ENCODE results near the gene KLHDC10. TPM values are rescaled to one million over a fixed set of nuclear protein-coding genes. Genes with fewer than 3 reads are reported as not detected.
A peak's percentile ranks its signal among the peaks of the same experiment; 100 is the strongest.

The KLHDC10 gene
- total RNA-seq, 1 donor from 2014 or later = 34.2 TPM

GRCh38 chr7:130137207-130137606, 66.9 kb downstream of the KLHDC10 start:
- TF ChIP-seq, protein P1, sequence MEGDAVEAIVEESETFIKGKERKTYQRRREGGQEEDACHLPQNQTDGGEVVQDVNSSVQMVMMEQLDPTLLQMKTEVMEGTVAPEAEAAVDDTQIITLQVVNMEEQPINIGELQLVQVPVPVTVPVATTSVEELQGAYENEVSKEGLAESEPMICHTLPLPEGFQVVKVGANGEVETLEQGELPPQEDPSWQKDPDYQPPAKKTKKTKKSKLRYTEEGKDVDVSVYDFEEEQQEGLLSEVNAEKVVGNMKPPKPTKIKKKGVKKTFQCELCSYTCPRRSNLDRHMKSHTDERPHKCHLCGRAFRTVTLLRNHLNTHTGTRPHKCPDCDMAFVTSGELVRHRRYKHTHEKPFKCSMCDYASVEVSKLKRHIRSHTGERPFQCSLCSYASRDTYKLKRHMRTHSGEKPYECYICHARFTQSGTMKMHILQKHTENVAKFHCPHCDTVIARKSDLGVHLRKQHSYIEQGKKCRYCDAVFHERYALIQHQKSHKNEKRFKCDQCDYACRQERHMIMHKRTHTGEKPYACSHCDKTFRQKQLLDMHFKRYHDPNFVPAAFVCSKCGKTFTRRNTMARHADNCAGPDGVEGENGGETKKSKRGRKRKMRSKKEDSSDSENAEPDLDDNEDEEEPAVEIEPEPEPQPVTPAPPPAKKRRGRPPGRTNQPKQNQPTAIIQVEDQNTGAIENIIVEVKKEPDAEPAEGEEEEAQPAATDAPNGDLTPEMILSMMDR (IDR thresholded peaks at IDR 0.05) = no peak
- H3K4me1 ChIP-seq = peaks cover 33% of the 10 kb centered on the region
- H3K9me3 ChIP-seq = no peaks in the 10 kb centered on the region
- no peak overlapping the region for H3K4me3 ChIP-seq
- no peak overlapping the region for H3K27ac ChIP-seq
- H3K27me3 ChIP-seq (ENCODE audit: low read depth) = no peaks in the 10 kb centered on the region
- intact Hi-C loops (cut with DNase I) = no loop called here
- ATAC-seq (no peak), DNase-seq (no peak)
- peaks cover 27% of the 10 kb centered on the region for H3K36me3 ChIP-seq

DNA sequence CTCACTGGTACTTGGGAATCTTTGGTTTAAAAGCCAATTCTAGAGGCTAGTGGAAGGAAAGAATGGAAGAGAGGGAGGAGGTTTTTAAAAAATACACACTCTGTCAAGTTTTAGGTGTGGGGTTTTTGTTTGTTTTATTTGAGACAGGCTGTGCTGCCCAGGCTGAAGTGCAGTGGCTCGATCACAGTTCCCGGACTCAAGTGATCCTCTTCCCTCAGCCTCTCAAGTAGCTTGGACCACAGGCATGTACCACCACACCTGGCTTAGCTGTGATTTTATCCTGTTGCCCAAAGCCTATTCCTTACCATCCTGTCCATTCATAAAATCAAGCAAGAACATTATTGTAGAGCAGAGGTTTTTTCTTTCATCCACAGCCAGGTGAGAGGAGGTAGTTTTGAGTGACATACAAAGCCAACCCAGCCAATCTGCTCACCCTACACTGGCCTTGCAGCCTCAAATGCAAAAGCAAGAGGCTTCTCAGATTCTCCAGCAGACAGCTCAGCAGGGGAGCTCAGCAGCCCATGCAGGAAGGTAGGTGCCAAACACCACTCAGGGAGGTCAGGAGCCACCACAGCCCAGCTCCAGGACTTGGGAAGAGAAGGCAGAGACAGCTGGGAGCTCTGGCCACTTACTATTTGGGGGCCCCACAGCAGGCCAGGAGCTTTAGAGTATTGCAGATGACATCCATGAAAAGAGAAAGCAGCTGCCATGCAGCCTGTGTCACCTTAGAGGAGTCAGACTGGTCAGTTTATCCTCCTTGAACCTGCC, 69.0 kb downstream of the KLHDC10 start:
- Histone ChIP-seq H3K27ac (peak overlapping the region; percentile 37), H3K4me1 (peaks cover 41% of the 10 kb centered on the region), H3K36me3 (peaks cover 14% of the 10 kb centered on the region), H3K27me3 (ENCODE audit: low read depth) (no peaks in the 10 kb centered on the region), H3K9me3 (no peaks in the 10 kb centered on the region), H3K4me3 (no peak overlapping the region)
- TF ChIP-seq, protein P1 (IDR thresholded peaks at IDR 0.05) = no peak
- ATAC-seq (peak; percentile 79 to 83), DNase-seq (no peak)
- intact Hi-C loops (cut with DNase I) = no loop called here

DNA sequence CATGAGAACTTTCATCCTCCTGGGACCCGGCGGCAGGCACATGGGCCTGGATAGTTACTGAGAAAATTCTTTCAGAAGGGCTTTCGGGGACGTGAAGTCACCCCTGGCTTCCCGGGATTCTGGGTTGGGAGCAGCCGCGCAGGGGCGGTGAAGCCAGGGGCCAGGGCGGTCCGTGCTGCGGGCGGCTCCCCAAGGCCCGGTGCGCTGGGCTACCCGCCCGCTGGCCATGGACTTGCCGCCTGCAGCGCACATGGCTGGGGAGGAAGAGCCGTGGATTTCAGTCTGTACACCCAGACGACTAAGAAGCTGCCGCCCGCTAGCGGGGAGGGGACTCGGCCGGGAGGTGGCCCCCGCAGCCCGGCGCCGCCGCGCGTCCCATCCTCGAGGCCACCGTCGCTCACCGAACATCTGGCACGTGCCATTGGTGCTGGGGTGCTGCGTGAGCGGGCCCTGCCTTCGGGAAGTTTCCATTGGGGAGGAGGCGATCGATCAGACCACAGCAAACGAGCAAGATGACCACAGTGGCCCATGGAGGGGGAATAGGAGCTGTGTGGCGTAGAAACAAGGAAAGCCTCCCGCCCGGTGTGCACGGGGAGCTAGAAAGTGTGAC, 70.3 kb downstream of the KLHDC10 start:
- TF ChIP-seq, protein P1 (IDR thresholded peaks at IDR 0.05) = no peak
- DNase-seq (no peak), ATAC-seq (no peak)
- no peaks in the 10 kb centered on the region for H3K9me3 ChIP-seq
- intact Hi-C loops (cut with DNase I) = no loop called here
- H3K4me3 ChIP-seq = peak overlapping the region; percentile 61
- H3K36me3 ChIP-seq = peaks cover 3% of the 10 kb centered on the region
- H3K4me1 ChIP-seq = peaks cover 41% of the 10 kb centered on the region
- no peaks in the 10 kb centered on the region for H3K27me3 ChIP-seq (ENCODE audit: low read depth)
- peak overlapping the region; percentile 89 for H3K27ac ChIP-seq

DNA sequence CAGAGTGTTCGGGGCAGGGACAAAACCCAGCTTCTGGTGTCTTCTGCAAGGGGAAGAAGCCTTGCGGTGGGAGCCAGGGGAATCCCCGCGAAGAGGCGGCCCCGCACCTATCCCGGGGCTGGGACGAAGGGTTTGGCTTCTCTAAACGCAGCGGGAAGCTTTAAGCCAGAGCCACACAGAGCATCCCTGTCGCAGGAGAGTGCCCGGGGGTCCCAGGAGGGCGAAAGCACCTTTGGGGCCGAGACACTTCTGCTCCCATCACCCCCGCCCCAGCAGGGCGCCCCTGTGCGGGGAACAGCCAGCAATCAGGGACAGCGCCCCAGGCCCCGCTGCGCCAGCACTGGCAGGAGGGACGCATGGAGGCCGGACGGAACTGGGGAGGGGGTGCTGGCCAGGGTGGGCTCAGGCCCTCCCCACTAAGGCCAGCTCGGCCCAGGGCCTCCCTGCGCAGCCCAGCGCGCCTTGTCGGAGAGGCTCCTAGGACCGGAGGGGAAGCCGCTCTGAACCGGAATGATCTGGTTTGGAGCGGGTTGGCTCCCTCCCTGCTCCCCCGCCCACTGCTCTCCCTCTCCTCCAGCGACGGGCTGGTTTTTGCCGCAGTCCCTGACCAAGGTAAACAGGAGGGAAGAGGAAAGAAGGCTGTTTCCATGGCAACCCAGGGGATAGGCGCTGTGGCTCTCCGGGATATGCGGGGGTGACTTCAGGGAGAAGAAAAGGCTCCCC, 71.0 kb downstream of the KLHDC10 start:
- H3K4me3 ChIP-seq = peak overlapping the region; percentile 61
- peaks cover 41% of the 10 kb centered on the region for H3K4me1 ChIP-seq
- H3K9me3 ChIP-seq = no peaks in the 10 kb centered on the region
- TF ChIP-seq, protein P1 (IDR thresholded peaks at IDR 0.05) = no peak
- intact Hi-C loops (cut with DNase I) = no loop called here
- H3K27ac ChIP-seq = peak overlapping the region; percentile 89
- H3K27me3 ChIP-seq (ENCODE audit: low read depth) = no peaks in the 10 kb centered on the region
- ATAC-seq (peak; percentile 88 to 89), DNase-seq (peak; percentile 85)
- no peaks in the 10 kb centered on the region for H3K36me3 ChIP-seq

DNA sequence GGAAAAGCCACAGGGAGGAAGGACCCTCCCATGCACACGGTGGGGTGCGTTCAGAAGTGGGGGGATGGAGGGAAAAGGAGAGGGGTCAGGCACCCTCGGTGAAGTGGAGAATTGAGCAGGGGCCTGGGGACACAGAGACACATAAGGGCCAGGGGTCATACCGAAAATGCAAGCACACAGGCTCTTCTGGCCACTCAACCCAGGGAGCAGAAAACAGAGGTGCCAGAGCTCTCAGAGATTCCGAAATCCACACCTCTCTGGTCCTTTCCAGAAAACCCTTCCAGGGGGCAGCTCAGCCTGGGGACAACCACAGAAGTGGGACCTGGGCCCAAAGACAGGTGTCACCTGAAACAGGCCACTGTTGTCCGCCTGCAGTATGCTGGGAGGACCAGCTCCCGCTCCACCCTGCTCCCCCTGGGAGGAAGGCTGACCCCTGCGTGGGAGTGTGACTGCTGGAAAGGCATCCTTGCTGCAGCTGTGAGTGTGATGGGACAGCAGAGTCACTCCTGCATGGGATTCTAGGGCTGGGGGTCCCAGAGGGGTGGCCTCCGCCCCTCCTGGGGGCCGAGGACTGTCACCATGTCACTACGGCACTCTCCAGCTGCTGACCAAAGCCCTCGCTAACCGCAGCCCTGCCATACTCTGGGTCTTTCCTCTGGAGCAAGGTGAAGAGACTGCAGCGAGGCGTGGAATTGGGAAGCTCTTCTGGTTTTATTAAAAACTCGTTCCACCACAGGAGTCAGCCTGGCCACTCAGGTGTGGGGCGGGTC, 71.7 kb downstream of the KLHDC10 start:
- Histone ChIP-seq H3K27ac (peak overlapping the region; percentile 89), H3K9me3 (no peaks in the 10 kb centered on the region), H3K27me3 (ENCODE audit: low read depth) (no peaks in the 10 kb centered on the region), H3K36me3 (no peaks in the 10 kb centered on the region), H3K4me3 (peak overlapping the region; percentile 61), H3K4me1 (peaks cover 41% of the 10 kb centered on the region)
- intact Hi-C loops (cut with DNase I) = no loop called here
- ATAC-seq = peak; percentile 1 to 4
- TF ChIP-seq, protein P1 (IDR thresholded peaks at IDR 0.05) = no peak
- DNase-seq = no peak
